Parathyroid adenoma (tissue), 2 donors: ENCODE measurements around the gene OR2H2.

ENCODE experiments used
- H2AFZ ChIP-seq: fragments of 300-600 bp; sonication (generic); one replicate; pipeline ENCODE4 v1.7.0; 2017; ENCODE audit warnings: antibody characterized with exemption, mild to moderate bottlenecking
- H3K27ac ChIP-seq: fragments of 300-600 bp; sonication (generic); one replicate; pipeline ENCODE4 v1.7.0; 2017
- H3K27me3 ChIP-seq: fragments of 300-600 bp; sonication (generic); one replicate; pipeline ENCODE4 v1.7.0; 2017; ENCODE audit warnings: low read length; ENCODE audit not compliant: control insufficient read depth, insufficient read depth
- H3K36me3 ChIP-seq: fragments of 300-600 bp; sonication (generic); one replicate; pipeline ENCODE4 v1.7.0; 2017; ENCODE audit warnings: low read length; ENCODE audit not compliant: control insufficient read depth, insufficient read depth
- H3K4me1 ChIP-seq: fragments of 300-600 bp; sonication (generic); one replicate; pipeline ENCODE4 v1.7.0; 2017; ENCODE audit warnings: control low read depth
- H3K4me2 ChIP-seq: fragments of 300-600 bp; sonication (generic); one replicate; pipeline ENCODE4 v1.7.0; 2017; ENCODE audit warnings: low read length
- H3K4me3 ChIP-seq: fragments of 300-600 bp; sonication (generic); one replicate; pipeline ENCODE4 v1.7.0; 2017; ENCODE audit warnings: low read depth, low read length
- H3K79me2 ChIP-seq: fragments of 300-600 bp; sonication (generic); one replicate; pipeline ENCODE4 v1.7.0; 2017; ENCODE audit warnings: control low read depth
- H3K9ac ChIP-seq: fragments of 300-600 bp; sonication (generic); one replicate; pipeline ENCODE4 v1.7.0; 2017; ENCODE audit warnings: mild to moderate bottlenecking
- H3K9me3 ChIP-seq: fragments of 300-600 bp; sonication (generic); one replicate; pipeline ENCODE4 v1.7.0; 2017; ENCODE audit warnings: low read length; ENCODE audit not compliant: control insufficient read depth
- CTCF ChIP-seq: fragments of 300-600 bp; sonication (generic); IDR thresholded peaks from one replicate; pipeline ENCODE4 v1.7.0; 2017; ENCODE audit warnings: antibody characterized with exemption, mild to moderate bottlenecking
- donor health status: primary hyperparathyroidism.

Gene OR2H2

GRCh38 chr6:29584821-29585220 is at the start of gene OR2H2:
OR2H2 (plus strand) TSS chr6:29585121; CDS start chr6:29587945, 2,824 bp downstream.
- Histone ChIP-seq H3K27me3 (no peaks in the 10 kb centered on the region), H3K36me3 (no peaks in the 10 kb centered on the region), H2AFZ (no peak within 1 kb of the TSS), H3K4me1 (no peaks in the 10 kb centered on the region), H3K27ac (no peak within 1 kb of the TSS), H3K9ac (no peak within 1 kb of the TSS), H3K4me3 (no peak within 1 kb of the TSS), H3K9me3 (no peaks in the 10 kb centered on the region), H3K4me2 (no peak within 1 kb of the TSS), H3K79me2 (no peaks in the 10 kb centered on the region)
- TF ChIP-seq CTCF: no peak

- Histone ChIP-seq H3K4me2 (no peak overlapping the region), H3K27me3 (no peaks in the 10 kb centered on the region), H3K4me1 (no peaks in the 10 kb centered on the region), H3K9me3 (no peaks in the 10 kb centered on the region), H3K9ac (no peak overlapping the region), H3K27ac (no peak overlapping the region), H3K4me3 (no peak overlapping the region), H2AFZ (no peak overlapping the region), H3K36me3 (no peaks in the 10 kb centered on the region), H3K79me2 (no peaks in the 10 kb centered on the region)
- TF ChIP-seq CTCF: no peak
These were observed 47.1 kb upstream of the OR2H2 start for GRCh38 chr6:29537714-29538403.

- Histone ChIP-seq H3K27ac (no peak overlapping the region), H3K4me2 (no peak overlapping the region), H3K36me3 (no peaks in the 10 kb centered on the region), H3K4me1 (no peaks in the 10 kb centered on the region), H3K27me3 (no peaks in the 10 kb centered on the region), H3K9me3 (no peaks in the 10 kb centered on the region), H2AFZ (no peak overlapping the region), H3K9ac (no peak overlapping the region), H3K79me2 (no peaks in the 10 kb centered on the region), H3K4me3 (no peak overlapping the region)
- no peak for TF ChIP-seq CTCF
These were observed 37.3 kb upstream of the OR2H2 start for GRCh38 chr6:29547573-29547972.

- Histone ChIP-seq H3K9ac (no peak overlapping the region), H3K79me2 (no peaks in the 10 kb centered on the region), H3K27ac (no peak overlapping the region), H3K27me3 (no peaks in the 10 kb centered on the region), H3K36me3 (no peaks in the 10 kb centered on the region), H3K4me2 (peak overlapping the region; percentile 75), H3K4me3 (peak overlapping the region; percentile 20), H3K9me3 (no peaks in the 10 kb centered on the region), H2AFZ (peak overlapping the region; percentile 76), H3K4me1 (peaks cover 8% of the 10 kb centered on the region)
- TF ChIP-seq CTCF: no peak
These were observed 32.3 kb upstream of the OR2H2 start for GRCh38 chr6:29552512-29553051.
